ENCODE measurements around the gene STX12.
A peak's percentile ranks its signal among the peaks of the same experiment; 100 is the strongest.
"Not testable (repeated sequence)": the region's sequence is repeated elsewhere in the genome, so short reads cannot be mapped to it uniquely, and the experiment has no call there.

The STX12 gene

GRCh38 chr1:27809883-27810282 is 36.9 kb downstream of the STX12 start:
- DNase-seq (ENCODE audit: low read depth), result no peak
- no peak for TF ChIP-seq CTCF (conservative IDR thresholded peaks at IDR 0.05; ENCODE audit: low read depth, low read length)
- H3K4me3 ChIP-seq (ENCODE audit: low read depth, low read length), result no peak overlapping the region

GRCh38 chr1:27811741-27812500 is 38.9 kb downstream of the STX12 start:
- no peak overlapping the region for H3K4me3 ChIP-seq (ENCODE audit: low read depth, low read length)
- no peak for DNase-seq (ENCODE audit: low read depth)
- no peak for TF ChIP-seq CTCF (conservative IDR thresholded peaks at IDR 0.05; ENCODE audit: low read depth, low read length)

- H3K4me3 ChIP-seq (ENCODE audit: low read depth, low read length), result no peak overlapping the region
- peak; percentile 67 for DNase-seq (ENCODE audit: low read depth)
- TF ChIP-seq CTCF (conservative IDR thresholded peaks at IDR 0.05; ENCODE audit: low read depth, low read length), result no peak
Observed at GRCh38 chr1:27816921-27817630, 44.1 kb downstream of the STX12 start.

- DNase-seq (ENCODE audit: low read depth), result no peak
- TF ChIP-seq CTCF (conservative IDR thresholded peaks at IDR 0.05; ENCODE audit: low read depth, low read length), result no peak
- H3K4me3 ChIP-seq (ENCODE audit: low read depth, low read length), result no peak overlapping the region
Observed at GRCh38 chr1:27821761-27822315, 48.8 kb downstream of the STX12 start.

GRCh38 chr1:27823784-27824183 is 50.8 kb downstream of the STX12 start:
- H3K4me3 ChIP-seq (ENCODE audit: low read depth, low read length), result no peak overlapping the region
- TF ChIP-seq CTCF (conservative IDR thresholded peaks at IDR 0.05; ENCODE audit: low read depth, low read length), result no peak
- DNase-seq (ENCODE audit: low read depth), result no peak

GRCh38 chr1:27824411-27824810 is 51.4 kb downstream of the STX12 start:
- no peak for DNase-seq (ENCODE audit: low read depth)
- no peak for TF ChIP-seq CTCF (conservative IDR thresholded peaks at IDR 0.05; ENCODE audit: low read depth, low read length)
- H3K4me3 ChIP-seq (ENCODE audit: low read depth, low read length), result no peak overlapping the region

GRCh38 chr1:27829339-27829960 is 56.4 kb downstream of the STX12 start:
- not testable (repeated sequence) for DNase-seq (ENCODE audit: low read depth); H3K4me3 ChIP-seq (ENCODE audit: low read depth, low read length)

All from choroid plexus epithelial cell (primary cell).